SKM-1 (cell line): ENCODE measurements around the gene RYR2.
"Not testable (repeated sequence)": the region's sequence is repeated elsewhere in the genome, so short reads cannot be mapped to it uniquely, and the experiment has no call there.

Source experiments
- DNase-seq: peaks from one replicate; lab custom pipeline; 2025; ENCODE audit not compliant: unreplicated experiment; lab: John Stamatoyannopoulos, UW

Gene RYR2

DNA sequence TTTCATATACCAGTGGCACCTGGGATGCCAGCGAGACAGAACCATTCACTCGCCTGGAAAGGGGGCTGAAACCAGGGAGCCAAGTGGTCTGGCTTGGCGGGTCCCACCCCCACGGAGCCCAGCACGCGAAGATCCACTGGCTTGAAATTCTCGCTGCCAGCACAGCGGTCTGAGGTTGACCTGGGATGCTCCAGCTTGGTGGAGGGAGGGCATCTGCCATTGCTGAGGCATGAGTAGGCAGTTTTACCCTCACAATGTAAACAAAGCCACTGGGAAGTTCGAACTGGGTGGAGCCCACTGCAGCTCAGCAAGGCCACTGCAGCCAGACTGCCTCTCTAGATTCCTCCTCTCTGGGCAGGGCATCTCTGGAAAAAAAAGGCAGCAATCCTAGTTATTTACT lies 778.6 kb downstream of the RYR2 start:
- DNase-seq = not testable (repeated sequence)

DNA sequence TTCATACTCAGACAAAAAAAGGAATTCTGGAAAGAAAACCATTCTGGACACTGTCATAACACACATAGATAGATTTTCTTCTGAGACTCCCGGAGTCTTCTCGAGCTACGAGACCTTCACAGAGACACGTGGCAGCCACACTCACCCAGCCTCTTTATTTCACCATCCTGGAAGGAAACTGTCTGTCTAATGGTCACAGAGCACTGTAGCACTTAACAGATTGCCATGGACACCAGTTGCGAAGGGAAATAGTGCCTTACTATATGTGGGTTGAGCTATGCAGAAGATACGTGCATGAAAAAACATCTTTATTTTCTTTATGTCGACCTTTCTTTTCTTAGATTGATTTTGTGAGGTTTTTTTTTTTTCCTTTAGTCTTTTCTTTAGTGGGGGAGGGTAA lies 790.9 kb downstream of the RYR2 start:
- DNase-seq = no peak

DNA sequence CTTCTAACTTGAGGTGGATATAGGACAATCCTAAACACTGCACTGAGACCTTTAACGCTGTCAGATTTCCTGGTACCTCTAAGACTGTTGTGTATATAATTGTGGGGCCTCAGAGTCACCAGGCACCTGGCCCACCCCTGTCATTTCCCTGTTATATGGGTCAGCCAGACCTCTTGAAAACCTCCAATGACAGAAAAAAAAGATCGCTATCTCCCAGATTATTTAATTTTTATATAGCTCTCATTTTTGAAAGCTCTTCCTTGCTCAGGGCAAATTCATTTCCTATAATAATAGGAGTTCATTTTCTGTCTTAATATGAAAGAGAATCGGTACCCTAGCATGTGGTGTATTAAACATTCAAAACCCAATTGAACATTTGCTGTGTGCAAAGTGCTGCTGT lies 792.1 kb downstream of the RYR2 start:
- DNase-seq = no peak

- DNase-seq = no peak
These were observed 792.5 kb downstream of the RYR2 start for GRCh38 chr1:237834461-237834860.

- DNase-seq = no peak
These were observed 796.3 kb downstream of the RYR2 start for GRCh38 chr1:237838320-237838719.

GRCh38 chr1:237838904-237839534 lies 797.0 kb downstream of the RYR2 start:
- DNase-seq = no peak

DNA sequence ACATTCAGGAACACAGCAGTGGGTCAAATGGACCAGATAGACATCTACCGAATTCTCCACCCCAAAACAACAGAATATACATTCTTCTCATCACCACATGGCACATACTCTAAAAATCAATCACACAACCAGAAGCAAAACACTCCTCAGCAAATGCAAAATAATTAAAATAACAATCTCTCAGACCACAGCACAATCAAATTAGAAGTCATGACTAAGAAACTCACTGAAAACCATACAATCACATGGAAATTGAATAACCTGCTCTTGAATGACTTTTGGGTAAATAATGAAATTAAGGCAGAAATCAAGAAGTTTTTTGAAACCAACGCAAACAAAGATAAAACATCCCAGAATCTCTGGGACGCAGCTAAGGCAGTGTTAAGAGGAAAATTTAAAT lies 799.5 kb downstream of the RYR2 start:
- DNase-seq = no peak

- not testable (repeated sequence) for DNase-seq
These were observed 801.5 kb downstream of the RYR2 start for GRCh38 chr1:237843516-237843915.

GRCh38 chr1:237851210-237851845 lies 809.3 kb downstream of the RYR2 start:
- DNase-seq = peak; percentile 80

DNA sequence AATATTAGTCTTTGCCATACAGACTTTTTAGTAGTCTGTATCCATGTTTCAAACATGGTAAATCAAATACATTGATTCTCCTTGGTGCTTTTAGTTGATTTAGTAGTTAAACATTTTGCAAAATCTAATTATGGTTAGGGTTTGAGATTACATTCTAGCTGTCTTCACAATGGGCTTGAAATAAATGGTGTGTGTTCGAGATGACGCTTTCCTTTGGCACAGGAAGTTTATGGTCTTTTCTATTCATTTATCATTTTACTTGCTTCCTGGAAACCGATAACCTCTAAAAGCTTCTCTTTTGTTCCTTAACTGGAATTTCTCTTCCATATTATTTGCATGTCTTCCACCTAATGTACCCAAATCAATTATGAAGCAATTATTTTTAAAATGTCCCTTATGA lies 810.4 kb downstream of the RYR2 start:
- DNase-seq = no peak

GRCh38 chr1:237857455-237857854 lies 815.5 kb downstream of the RYR2 start:
- DNase-seq = no peak

GRCh38 chr1:237858992-237859391 lies 817.0 kb downstream of the RYR2 start:
- DNase-seq = no peak

DNA sequence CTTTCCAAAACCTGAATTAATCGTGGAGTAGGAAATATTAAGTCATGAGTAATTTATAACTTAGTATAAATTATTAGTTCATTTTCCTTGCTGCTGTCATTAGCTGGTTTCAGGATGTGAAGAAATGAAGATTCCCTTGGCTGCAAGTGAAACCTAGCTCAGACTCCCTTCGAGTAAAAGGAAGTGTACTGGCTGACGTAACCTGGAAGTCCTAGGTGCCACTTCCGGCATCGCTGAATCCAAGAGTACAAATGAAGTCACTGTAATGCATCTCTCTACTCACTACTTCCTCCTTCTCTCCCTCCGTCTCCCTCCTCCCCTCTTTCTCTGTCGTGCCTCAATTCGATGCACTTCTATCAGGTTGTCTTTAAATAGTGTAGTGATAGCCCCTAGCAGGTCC lies 820.0 kb downstream of the RYR2 start:
- peak; percentile 49 for DNase-seq

GRCh38 chr1:237863234-237863633 lies 821.2 kb downstream of the RYR2 start:
- DNase-seq = no peak

DNA sequence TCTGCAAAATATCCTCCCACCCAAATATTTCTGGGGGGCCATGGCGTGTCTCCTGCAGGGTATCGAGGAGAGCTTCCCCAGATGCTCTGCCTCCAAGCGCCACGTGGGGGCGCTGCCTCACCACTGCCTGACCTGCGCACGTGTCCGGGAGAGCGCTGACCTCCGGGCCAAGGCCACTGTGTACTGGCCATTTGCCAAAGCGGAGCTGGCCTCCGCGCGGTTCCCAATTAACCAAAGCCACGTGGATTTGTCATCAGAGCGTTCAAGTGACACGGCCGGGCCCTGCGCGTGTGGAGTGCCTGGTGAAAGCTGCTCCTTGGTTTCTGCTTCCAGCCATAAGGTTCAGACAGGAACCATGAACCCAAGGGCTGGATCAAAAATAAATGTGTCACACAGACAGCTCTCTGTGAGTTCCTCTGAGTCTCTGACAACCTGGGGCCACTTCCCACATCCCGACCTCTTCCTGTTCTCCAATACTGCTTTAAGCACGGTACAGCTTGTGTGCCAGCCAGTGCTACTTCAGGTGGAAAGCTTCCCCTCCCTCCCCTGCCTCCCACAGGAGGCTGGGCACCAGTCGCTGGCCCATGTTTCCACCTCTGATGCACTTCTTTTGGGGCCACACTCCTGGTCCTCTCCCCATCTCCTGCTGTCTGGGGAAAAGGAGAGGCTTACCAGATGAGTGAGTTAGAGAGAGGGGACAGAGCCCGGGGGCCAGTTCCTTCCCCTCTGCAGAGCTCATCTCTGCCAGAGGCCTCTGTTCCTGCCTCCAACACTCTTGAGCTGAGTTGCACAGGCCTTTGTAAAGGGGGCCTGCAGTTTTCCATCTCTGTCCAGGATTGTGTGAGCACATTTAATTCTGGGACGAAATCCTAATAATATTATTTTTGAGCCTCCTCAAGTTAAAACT lies 822.6 kb downstream of the RYR2 start:
- no peak for DNase-seq

DNA sequence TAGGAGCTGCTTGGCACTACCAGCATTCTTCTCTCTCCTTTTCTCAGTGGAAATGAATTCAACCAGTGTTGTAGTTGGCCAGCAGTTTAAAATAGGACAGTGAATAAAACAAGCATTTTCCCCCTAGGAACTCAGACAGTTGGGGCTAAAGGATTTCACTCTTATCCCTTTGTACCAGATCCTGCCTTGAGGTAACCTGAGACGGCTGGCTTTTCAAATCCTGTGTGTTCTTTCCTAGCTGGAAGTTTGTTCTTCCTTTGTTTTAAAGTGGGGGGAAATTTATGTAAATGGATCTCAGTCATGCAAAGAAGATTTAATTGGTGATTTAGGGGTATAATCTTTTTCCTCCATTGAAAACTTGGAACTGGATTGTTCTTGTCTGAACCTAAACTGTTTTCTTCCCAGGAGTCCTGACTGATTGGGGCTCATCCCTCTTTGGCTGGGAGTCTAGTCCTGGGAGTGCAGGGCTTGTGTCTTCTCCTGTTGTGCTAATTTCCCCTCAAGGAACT lies 825.5 kb downstream of the RYR2 start:
- no peak for DNase-seq

DNA sequence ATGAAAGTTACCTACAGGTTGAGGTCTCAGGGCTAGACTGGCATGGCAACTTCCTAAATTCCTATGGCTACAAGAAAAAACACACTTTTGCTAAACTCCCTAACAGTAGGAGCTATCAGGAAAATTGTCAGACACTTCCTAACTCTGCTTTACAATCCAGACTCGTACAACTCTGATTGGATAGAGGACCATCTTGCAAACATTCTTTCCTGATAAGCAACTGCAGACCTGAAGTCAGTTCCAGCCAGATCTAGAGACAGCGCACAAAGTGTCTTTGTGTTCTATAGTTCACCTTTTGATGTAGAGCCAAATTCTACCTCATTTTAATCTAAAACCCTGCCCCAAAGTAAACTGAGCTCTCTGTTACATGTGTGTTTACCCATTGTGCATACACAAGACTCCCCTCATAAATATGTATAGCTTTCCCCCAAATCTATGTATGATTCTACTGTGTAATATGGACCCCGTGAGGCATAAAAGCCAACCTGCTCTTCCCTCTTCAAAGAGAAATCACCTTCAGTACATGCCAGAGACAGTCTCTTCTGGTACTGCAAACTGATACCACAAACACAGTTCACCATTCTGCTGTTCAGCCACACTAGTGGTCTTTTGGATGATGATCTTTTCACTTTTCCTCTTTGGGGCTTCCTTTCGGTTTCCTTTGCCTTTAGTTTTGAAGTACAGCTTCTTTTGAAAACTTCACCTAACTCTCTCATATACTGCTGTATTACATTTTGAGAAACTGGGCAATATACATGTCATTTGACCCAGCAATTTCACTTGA lies 827.0 kb downstream of the RYR2 start:
- no peak for DNase-seq

DNA sequence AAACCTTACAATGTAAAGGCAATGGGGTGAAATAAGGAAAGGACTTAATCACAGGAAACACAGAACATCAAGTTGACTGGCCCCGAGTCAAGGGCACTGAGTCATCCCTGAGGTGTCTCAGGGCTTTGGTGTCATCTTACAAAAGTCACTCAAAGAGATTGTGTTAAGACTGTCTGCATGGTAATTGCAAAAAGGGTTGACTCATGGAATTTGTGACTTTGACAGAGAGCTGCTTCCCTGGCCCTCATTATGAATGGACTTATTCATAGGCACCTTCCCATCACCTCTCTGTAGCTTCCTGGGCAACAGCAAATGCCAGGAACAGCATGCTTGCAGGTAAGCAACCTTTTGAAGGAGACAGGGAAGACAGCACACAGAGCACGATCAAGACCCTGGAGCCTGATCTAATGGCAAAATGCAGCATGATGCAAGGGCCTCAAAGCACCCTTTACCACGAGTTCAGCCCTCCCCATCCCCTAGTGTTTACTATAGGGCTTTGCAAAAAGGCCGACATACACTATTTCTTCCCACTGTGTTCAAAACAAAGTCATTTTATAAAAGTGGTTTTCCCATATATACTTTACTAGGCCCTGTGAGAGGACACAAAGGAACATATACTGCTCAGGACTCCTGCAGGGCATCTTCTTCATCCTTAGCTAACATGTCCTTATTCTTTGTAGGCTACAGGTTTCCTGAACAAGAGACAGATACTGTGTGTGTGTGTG lies 831.7 kb downstream of the RYR2 start:
- DNase-seq = no peak

- DNase-seq = no peak
These were observed 833.3 kb downstream of the RYR2 start for GRCh38 chr1:237875291-237875690.

DNA sequence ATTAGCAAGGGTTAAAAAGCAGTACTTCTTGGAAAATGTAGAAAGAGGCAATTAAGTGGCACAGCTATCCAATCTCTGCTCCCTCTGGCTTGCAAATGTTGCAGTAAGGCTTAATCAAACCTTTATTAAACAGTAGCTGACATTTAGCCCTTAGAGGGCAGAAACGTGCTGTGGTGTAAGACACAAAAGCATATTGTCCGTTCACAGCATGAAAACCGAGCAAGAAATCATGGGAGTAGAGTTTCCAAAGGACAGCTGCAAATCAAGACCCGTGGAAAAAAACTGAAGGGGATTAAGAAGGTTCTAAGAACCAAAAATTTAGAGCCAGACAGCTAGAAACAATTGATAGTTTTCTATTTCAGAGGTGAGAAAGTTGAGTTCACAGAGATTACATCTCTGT lies 835.6 kb downstream of the RYR2 start:
- no peak for DNase-seq
